ENCODE measurements around the gene SHCBP1L.

DNA sequence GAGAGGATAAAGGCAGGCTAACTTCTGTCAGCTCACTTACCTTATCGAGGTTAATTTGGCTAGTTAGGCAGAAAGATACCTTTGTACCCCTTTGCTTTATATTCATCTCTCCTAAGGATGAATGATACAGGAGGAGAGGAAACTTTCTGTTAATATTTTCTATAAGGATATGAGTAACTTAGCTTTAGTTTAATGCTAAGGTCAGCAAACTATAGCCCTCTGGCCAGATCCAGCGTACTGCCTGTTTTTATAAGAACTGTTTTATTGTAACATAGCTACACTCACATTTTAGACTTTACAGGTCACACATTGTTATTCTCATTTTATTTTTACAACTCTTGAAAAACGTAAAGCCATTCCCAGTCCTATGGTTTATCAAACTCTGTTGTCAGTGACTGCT lies 95.8 kb downstream of the SHCBP1L start:
- TF ChIP-seq RAD21 (IDR thresholded peaks at IDR 0.05; ENCODE audit: low read depth): no peak
- TF ChIP-seq TEAD4 (IDR thresholded peaks at IDR 0.05): no peak
- TF ChIP-seq YY1 (IDR thresholded peaks at IDR 0.05; ENCODE audit: low read depth): no peak
- TF ChIP-seq TAF1 (IDR thresholded peaks at IDR 0.05; ENCODE audit: low read depth): no peak

Data from Ishikawa (cell line).